ENCODE data around the gene HNF4A.
"Not testable (repeated sequence)": the region's sequence is repeated elsewhere in the genome, so short reads cannot be mapped to it uniquely, and the experiment has no call there.

The HNF4A gene

DNA sequence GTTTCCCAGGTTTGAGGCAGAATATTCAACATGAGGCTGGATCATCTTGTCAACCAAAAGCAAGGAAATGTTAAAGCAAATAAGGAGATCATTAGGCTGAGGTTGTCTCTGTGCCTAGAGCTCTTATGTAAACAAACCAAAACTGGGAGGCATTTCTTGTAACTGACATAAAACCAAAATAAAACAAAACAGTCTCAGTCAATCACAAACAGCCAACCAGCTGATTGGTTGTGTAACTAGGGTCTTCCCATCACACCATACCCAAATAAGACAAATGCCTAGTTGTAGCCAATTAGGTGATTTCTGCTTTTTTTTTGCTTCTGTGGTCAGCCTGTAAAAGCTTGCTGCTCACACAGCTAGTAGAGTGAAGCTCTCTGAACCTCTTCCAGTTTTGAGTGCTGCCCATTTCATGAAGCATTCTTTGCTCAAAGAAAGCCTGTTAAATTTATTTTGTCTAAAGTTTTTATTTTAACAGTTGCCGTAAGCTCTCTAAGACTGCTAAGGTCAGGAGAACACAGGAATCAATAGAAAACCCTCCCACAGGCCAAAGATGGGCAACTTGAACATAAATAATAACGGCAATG lies 35.6 kb upstream of the HNF4A start:
- no peak for DNase-seq (ENCODE audit: low read depth in 2 of 2)
- TF ChIP-seq, protein P1, sequence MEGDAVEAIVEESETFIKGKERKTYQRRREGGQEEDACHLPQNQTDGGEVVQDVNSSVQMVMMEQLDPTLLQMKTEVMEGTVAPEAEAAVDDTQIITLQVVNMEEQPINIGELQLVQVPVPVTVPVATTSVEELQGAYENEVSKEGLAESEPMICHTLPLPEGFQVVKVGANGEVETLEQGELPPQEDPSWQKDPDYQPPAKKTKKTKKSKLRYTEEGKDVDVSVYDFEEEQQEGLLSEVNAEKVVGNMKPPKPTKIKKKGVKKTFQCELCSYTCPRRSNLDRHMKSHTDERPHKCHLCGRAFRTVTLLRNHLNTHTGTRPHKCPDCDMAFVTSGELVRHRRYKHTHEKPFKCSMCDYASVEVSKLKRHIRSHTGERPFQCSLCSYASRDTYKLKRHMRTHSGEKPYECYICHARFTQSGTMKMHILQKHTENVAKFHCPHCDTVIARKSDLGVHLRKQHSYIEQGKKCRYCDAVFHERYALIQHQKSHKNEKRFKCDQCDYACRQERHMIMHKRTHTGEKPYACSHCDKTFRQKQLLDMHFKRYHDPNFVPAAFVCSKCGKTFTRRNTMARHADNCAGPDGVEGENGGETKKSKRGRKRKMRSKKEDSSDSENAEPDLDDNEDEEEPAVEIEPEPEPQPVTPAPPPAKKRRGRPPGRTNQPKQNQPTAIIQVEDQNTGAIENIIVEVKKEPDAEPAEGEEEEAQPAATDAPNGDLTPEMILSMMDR (IDR thresholded peaks at IDR 0.05; ENCODE audit: low read depth, low read length) = no peak
- no peak overlapping the region for H3K4me3 ChIP-seq (replicated peaks in 1 of 2; ENCODE audit: low read depth in 2 of 2, low read length in 2 of 2)

DNA sequence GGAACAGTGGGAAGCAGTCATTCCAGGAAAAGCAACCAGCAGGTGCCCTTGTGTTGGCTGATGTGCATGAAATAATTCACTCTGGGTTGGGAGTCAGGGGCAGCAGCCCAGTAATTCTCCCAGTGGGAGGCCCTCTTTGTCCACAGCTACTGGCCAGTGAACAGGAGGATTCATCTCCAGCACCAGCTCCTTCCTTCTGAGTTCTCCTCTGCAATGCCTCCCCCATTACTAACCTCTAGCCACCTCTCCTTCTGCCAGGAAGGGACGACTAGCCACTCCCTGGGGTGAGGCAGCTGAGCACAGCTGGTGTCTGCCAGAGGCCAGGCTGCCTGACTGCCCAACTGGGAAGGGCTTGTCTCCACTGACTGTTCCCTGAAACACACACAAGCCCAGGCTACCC lies 31.2 kb upstream of the HNF4A start:
- no peak overlapping the region for H3K4me3 ChIP-seq (replicated peaks in 1 of 2; ENCODE audit: low read depth in 2 of 2, low read length in 2 of 2)
- no peak for DNase-seq (ENCODE audit: low read depth in 2 of 2)
- TF ChIP-seq, protein P1 (IDR thresholded peaks at IDR 0.05; ENCODE audit: low read depth, low read length) = no peak

DNA sequence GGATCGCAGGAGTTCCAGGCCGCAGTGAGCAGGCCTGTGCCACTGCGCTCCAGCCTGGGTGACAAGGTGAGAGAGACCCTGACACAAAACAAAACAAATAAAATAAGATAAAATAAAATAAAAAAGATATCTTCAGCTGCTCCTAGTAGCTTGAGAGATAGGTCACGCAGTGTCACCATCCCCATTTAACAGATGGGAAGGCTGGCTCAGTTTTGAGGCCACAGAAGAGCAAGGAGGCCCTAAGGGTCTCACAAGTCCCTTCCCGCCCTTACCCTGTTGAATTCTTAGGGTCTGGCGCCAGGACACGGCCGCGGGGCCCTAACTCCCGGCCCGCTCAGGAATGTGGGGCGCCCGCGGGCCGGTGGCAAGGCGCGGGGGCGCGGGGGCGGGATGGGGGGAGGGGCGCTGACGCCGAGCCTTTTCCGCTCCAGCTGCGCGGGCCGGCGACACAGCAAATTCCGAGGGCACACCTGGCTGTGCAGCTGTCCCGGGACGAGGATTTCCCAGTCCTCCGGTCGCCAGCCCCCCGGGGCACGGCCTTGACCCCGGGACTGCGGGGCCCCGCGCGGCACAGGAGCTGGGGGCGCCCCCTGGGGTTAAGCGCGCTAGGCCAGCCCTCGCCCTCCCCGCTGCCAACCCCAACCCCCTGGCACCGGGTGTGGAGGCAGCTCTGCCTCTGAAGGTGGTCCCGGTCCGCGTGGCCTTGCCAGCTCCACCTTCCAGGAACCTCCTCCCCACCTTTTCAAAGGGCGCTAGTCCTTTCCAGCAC lies 28.9 kb upstream of the HNF4A start:
- no peak for DNase-seq (ENCODE audit: low read depth in 2 of 2)
- TF ChIP-seq, protein P1 (IDR thresholded peaks at IDR 0.05; ENCODE audit: low read depth, low read length) = no peak
- H3K4me3 ChIP-seq (replicated peaks in 1 of 2; ENCODE audit: low read depth in 2 of 2, low read length in 2 of 2) = no peak overlapping the region

DNA sequence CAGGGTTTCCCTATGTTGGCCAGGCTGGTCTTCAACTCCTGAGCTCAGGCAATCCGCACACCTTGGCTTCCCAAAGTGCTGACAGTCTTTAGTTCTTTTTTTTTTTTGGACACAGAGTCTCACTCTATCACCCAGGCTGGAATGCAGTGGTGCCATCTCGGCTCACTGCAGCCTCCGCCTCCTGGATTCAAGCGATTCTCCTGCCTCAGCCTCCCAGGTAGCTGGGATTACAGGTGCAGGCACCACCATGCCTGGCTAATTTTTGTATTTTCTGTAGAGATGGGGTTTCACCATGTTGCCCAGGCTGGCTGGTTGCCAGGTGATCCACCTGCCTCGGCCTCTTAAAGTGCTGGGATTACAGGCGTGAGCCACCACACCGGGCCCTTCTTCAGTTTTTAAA lies 27.8 kb upstream of the HNF4A start:
- DNase-seq (ENCODE audit: low read depth in 2 of 2); H3K4me3 ChIP-seq (replicated peaks in 1 of 2; ENCODE audit: low read depth in 2 of 2, low read length in 2 of 2): not testable (repeated sequence)

DNA sequence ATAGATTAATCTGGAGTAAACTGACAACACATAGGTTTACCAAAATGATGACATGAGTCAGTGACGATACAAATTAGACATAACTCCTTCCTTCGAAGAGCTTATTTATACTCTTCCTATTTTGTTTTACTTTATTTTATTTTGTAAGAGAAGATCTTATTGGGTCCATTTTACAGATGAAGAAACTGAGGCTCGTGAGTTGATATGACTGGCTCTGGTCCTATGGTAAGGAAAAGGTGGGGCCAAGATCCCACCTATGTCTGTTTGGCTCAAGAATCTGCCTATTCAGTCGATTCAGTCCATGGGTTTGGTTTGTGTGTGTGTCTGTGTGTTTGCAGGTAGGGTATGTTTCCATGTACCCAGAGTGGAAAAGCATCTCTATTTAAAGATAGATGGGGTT lies 27.1 kb upstream of the HNF4A start:
- DNase-seq (ENCODE audit: low read depth in 2 of 2) = no peak
- H3K4me3 ChIP-seq (replicated peaks in 1 of 2; ENCODE audit: low read depth in 2 of 2, low read length in 2 of 2) = no peak overlapping the region
- TF ChIP-seq, protein P1 (IDR thresholded peaks at IDR 0.05; ENCODE audit: low read depth, low read length) = no peak

DNA sequence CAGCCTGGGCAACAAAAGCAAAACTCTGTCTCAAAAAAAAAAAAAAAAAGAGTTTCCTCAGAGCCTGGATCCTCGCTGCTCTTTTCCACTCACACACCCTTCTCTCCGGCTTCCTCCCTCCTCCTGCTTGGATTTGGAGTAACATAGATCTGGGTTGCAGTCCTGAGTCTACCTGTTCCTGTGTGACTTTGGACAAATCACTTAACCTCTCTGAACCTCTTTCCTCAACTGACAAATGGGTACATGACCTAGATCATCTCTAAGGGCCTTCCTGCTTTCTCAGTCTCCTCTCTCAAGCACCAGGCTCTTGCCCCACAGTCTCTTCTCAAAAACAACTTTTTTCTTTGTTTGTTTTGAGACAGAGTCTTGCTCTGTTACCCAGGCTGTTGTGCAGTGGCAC lies 24.3 kb upstream of the HNF4A start:
- no peak for DNase-seq (ENCODE audit: low read depth in 2 of 2)
- H3K4me3 ChIP-seq (replicated peaks in 1 of 2; ENCODE audit: low read depth in 2 of 2, low read length in 2 of 2) = no peak overlapping the region
- TF ChIP-seq, protein P1 (IDR thresholded peaks at IDR 0.05; ENCODE audit: low read depth, low read length) = no peak

DNA sequence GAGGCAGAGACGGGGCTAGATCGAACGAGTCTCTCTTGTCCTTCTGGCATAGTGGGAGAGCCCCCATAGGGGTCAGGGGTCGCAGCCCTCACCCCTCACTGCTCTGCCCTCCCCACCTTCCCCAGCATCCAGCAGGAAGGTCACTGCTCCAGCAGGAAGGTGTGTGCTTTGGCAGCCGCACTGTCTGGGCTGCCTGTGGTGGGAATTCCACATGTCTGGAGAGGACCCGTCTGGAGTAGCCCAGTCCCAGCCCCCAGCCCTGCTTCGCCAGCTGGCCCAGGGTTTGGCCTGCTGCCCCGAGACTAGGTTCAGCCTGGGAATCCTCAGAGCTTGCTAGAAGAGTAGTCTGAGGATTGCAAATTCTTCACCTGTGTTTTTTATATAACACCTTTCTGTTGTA lies 21.2 kb upstream of the HNF4A start:
- no peak overlapping the region for H3K4me3 ChIP-seq (replicated peaks in 1 of 2; ENCODE audit: low read depth in 2 of 2, low read length in 2 of 2)
- no peak for DNase-seq (ENCODE audit: low read depth in 2 of 2)
- TF ChIP-seq, protein P1 (IDR thresholded peaks at IDR 0.05; ENCODE audit: low read depth, low read length) = no peak

Measured in cardiac fibroblast (primary cell).